ENCODE data around the gene MRPL34. TPM values are rescaled to one million over a fixed set of nuclear protein-coding genes. Genes with fewer than 3 reads are reported as not detected.

Gene MRPL34
- total and polyA plus RNA-seq, 4 donors, result 23.3 to 301 (median 140) TPM

DNA sequence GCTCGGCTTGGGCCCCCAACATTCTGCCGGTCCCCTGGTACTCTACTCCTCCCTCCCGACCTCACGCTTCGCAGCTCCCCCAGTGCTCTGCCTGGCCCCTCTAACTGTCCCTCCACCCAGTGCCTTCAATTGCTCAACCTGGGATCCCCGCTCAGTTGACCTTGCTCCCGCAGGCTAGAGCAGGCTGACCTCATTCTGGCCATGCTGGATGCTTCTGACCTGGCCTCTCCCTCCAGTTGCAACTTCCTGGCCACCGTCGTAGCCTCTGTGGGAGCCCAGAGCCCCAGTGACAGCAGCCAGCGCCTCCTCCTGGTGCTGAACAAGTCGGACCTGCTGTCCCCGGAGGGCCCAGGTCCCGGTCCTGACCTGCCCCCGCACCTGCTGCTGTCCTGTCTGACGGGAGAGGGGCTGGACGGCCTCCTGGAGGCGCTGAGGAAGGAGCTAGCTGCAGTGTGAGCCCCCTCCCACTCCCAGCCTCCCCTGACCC, 35.2 kb downstream of the MRPL34 start:
- DNase-seq (ENCODE audit: low spot score), result no peak

DNA sequence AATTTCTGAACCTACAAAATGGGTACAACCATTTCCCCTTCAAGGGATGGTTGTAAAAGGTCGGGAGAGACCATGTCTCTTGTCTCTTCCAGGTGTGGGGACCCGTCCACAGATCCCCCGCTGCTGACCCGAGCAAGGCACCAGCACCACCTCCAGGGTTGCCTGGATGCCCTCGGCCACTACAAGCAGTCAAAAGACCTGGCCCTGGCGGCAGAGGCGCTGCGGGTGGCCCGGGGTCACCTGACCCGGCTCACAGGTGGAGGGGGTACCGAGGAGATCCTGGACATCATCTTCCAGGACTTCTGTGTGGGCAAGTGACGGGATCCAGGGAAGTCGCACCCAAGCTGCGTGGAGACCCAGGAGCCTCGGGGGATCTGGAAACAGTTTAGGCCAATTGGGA, 35.7 kb downstream of the MRPL34 start:
- H3K4me1 ChIP-seq (ENCODE audit: control insufficient read depth in 4 of 4, insufficient read depth in 4 of 4, low read length in 3 of 4), result peaks cover 8 to 25% (median 17%) of the 10 kb centered on the region in 4 donors
- peaks cover 0 to 3% (median 0%) of the 10 kb centered on the region in 4 donors for H3K36me3 ChIP-seq (ENCODE audit: control insufficient read depth in 4 of 4, insufficient read depth in 3 of 4, low read depth in 1 of 4, low read length in 3 of 4)
- H3K27me3 ChIP-seq (ENCODE audit: control insufficient read depth in 4 of 4, insufficient read depth in 4 of 4, low read length in 3 of 4), result no peaks in the 10 kb centered on the region
- no peaks in the 10 kb centered on the region for H3K9me3 ChIP-seq (ENCODE audit: control insufficient read depth in 4 of 4, low read length in 3 of 4)
- 95% methylated on average over 15 of the region's 15 CpGs for whole genome bisulfite sequencing
- DNase-seq (ENCODE audit: low spot score), result no peak
- H3K27ac ChIP-seq (ENCODE audit: low read depth in 1 of 2, low read length in 2 of 2), result peak overlapping the region; percentile 49 to 75
- no peak overlapping the region for H3K9ac ChIP-seq (ENCODE audit: low read depth in 1 of 2, low read length in 2 of 2)
- no peak overlapping the region for H3K4me3 ChIP-seq (ENCODE audit: low read depth in 1 of 3, low read length in 3 of 3)
- TF ChIP-seq, protein P1, sequence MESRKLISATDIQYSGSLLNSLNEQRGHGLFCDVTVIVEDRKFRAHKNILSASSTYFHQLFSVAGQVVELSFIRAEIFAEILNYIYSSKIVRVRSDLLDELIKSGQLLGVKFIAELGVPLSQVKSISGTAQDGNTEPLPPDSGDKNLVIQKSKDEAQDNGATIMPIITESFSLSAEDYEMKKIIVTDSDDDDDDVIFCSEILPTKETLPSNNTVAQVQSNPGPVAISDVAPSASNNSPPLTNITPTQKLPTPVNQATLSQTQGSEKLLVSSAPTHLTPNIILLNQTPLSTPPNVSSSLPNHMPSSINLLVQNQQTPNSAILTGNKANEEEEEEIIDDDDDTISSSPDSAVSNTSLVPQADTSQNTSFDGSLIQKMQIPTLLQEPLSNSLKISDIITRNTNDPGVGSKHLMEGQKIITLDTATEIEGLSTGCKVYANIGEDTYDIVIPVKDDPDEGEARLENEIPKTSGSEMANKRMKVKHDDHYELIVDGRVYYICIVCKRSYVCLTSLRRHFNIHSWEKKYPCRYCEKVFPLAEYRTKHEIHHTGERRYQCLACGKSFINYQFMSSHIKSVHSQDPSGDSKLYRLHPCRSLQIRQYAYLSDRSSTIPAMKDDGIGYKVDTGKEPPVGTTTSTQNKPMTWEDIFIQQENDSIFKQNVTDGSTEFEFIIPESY (IDR thresholded peaks at IDR 0.05), result no peak
- TF ChIP-seq EGR1 (IDR thresholded peaks at IDR 0.05; ENCODE audit: low read depth in 2 of 2) (no peak), FOXA2 (IDR thresholded peaks at IDR 0.05) (no peak), NR2F2 (IDR thresholded peaks at IDR 0.05) (no peak), HNF4G (IDR thresholded peaks at IDR 0.05) (no peak), RXRA (IDR thresholded peaks at IDR 0.05) (no peak), TAF1 (conservative IDR thresholded peaks at IDR 0.05) (no peak), HNF4A (conservative IDR thresholded peaks at IDR 0.05) (no peak), SP1 (IDR thresholded peaks at IDR 0.05) (no peak), YY1 (IDR thresholded peaks at IDR 0.05) (no peak), GABPA (IDR thresholded peaks at IDR 0.05 in 1 of 2, conservative IDR thresholded peaks at IDR 0.05 in 1 of 2) (no peak), JUND (IDR thresholded peaks at IDR 0.05) (no peak)
- TF ChIP-seq, protein P2, sequence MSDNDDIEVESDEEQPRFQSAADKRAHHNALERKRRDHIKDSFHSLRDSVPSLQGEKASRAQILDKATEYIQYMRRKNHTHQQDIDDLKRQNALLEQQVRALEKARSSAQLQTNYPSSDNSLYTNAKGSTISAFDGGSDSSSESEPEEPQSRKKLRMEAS (IDR thresholded peaks at IDR 0.05), result no peak
- TF ChIP-seq, protein P3, sequence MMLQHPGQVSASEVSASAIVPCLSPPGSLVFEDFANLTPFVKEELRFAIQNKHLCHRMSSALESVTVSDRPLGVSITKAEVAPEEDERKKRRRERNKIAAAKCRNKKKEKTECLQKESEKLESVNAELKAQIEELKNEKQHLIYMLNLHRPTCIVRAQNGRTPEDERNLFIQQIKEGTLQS (IDR thresholded peaks at IDR 0.05), result no peak
- TF ChIP-seq, protein P4, sequence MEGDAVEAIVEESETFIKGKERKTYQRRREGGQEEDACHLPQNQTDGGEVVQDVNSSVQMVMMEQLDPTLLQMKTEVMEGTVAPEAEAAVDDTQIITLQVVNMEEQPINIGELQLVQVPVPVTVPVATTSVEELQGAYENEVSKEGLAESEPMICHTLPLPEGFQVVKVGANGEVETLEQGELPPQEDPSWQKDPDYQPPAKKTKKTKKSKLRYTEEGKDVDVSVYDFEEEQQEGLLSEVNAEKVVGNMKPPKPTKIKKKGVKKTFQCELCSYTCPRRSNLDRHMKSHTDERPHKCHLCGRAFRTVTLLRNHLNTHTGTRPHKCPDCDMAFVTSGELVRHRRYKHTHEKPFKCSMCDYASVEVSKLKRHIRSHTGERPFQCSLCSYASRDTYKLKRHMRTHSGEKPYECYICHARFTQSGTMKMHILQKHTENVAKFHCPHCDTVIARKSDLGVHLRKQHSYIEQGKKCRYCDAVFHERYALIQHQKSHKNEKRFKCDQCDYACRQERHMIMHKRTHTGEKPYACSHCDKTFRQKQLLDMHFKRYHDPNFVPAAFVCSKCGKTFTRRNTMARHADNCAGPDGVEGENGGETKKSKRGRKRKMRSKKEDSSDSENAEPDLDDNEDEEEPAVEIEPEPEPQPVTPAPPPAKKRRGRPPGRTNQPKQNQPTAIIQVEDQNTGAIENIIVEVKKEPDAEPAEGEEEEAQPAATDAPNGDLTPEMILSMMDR (IDR thresholded peaks at IDR 0.05; ENCODE audit: low read depth, low read length, missing input control), result no peak

More for the DNA sequence above, 35.2 kb downstream of the MRPL34 start:
- WGBS, result 65% methylated on average over 17 of the region's 17 CpGs
- no peak overlapping the region for H3K4me3 ChIP-seq (ENCODE audit: low read depth in 1 of 3, low read length in 3 of 3)
- H3K4me1 ChIP-seq (ENCODE audit: control insufficient read depth in 4 of 4, insufficient read depth in 4 of 4, low read length in 3 of 4), result peaks cover 8 to 25% (median 17%) of the 10 kb centered on the region in 4 donors
- no peaks in the 10 kb centered on the region for H3K27me3 ChIP-seq (ENCODE audit: control insufficient read depth in 4 of 4, insufficient read depth in 4 of 4, low read length in 3 of 4)
- peak; percentile 51 to 79 for TF ChIP-seq RXRA (IDR thresholded peaks at IDR 0.05)
- TF ChIP-seq, protein P2 (IDR thresholded peaks at IDR 0.05), result no peak
- no peak for TF ChIP-seq FOXA2 (IDR thresholded peaks at IDR 0.05)
- TF ChIP-seq JUND (IDR thresholded peaks at IDR 0.05), result peak in 1 of 2 donors; percentile 42
- TF ChIP-seq SP1 (IDR thresholded peaks at IDR 0.05), result peak; percentile 76
- TF ChIP-seq GABPA (IDR thresholded peaks at IDR 0.05 in 1 of 2, conservative IDR thresholded peaks at IDR 0.05 in 1 of 2), result peak in 1 of 2 donors; percentile 12
- no peak for TF ChIP-seq EGR1 (IDR thresholded peaks at IDR 0.05; ENCODE audit: low read depth in 2 of 2)
- TF ChIP-seq, protein P4 (IDR thresholded peaks at IDR 0.05; ENCODE audit: low read depth, low read length, missing input control), result no peak
- TF ChIP-seq HNF4A (conservative IDR thresholded peaks at IDR 0.05), result peak; percentile 52 to 53
- no peak for TF ChIP-seq TAF1 (conservative IDR thresholded peaks at IDR 0.05)
- TF ChIP-seq, protein P1 (IDR thresholded peaks at IDR 0.05), result no peak
- H3K27ac ChIP-seq (ENCODE audit: low read depth in 1 of 2, low read length in 2 of 2), result peak overlapping the region; percentile 49 to 75
- no peaks in the 10 kb centered on the region for H3K9me3 ChIP-seq (ENCODE audit: control insufficient read depth in 4 of 4, low read length in 3 of 4)
- H3K36me3 ChIP-seq (ENCODE audit: control insufficient read depth in 4 of 4, insufficient read depth in 3 of 4, low read depth in 1 of 4, low read length in 3 of 4), result peaks cover 0 to 3% (median 0%) of the 10 kb centered on the region in 4 donors
- no peak overlapping the region for H3K9ac ChIP-seq (ENCODE audit: low read depth in 1 of 2, low read length in 2 of 2)
